ENCODE results near the gene MT1H.
"Not testable (repeated sequence)": the region's sequence is repeated elsewhere in the genome, so short reads cannot be mapped to it uniquely, and the experiment has no call there.

MT1H gene

GRCh38 chr16:56684926-56685590 is 15.4 kb downstream of the MT1H start:
- no peak for DNase-seq (ENCODE audit: low read depth in 2 of 2)

DNA sequence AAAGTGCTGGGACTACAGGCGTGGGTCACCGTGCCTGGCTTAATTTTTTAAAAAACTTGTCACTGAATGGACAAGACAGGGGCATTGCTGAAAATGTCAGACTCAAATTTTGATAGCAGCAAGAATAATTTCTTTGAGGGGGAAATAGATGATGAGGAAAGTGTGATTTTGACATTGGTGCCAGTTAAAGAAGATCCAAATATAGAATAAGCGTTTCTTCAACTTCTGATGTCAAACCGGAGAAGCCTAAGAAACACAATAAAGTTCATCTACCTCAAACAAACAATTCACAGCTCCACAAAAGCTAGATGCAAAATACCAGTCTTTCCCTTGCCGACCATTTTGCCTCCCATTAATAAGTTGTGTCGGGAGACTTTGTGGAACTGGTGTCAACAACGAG is 17.1 kb downstream of the MT1H start:
- DNase-seq (ENCODE audit: low read depth in 2 of 2) = no peak

GRCh38 chr16:56688762-56689161 is 19.1 kb downstream of the MT1H start:
- no peak for DNase-seq (ENCODE audit: low read depth in 2 of 2)

GRCh38 chr16:56689171-56689570 is 19.6 kb downstream of the MT1H start:
- DNase-seq (ENCODE audit: low read depth in 2 of 2) = no peak

GRCh38 chr16:56690420-56691122 is 21.0 kb downstream of the MT1H start:
- no peak for DNase-seq (ENCODE audit: low read depth in 2 of 2)

DNA sequence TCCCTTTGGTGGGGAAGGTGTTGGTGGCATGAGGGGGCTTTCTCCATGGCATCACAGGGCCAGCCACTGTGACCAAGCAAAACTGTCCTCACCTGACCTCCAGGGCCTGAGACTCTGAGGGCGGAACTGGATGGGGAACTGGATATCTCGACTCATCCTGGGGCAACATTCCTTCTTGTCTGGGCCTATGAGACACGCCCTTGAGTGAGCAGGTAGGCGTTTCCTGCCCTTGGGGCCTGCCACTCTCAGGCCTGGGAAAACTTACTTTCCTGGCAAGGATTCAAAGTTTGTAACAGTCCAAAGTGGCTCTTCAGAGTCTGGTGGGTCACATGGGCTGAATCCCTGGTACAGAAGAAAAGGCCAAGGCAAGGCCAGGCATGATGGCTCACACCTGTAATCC is 22.3 kb downstream of the MT1H start:
- DNase-seq (ENCODE audit: low read depth in 2 of 2) = no peak

- no peak for DNase-seq (ENCODE audit: low read depth in 2 of 2)
Observed at GRCh38 chr16:56695246-56695645, 25.6 kb downstream of the MT1H start.

DNA sequence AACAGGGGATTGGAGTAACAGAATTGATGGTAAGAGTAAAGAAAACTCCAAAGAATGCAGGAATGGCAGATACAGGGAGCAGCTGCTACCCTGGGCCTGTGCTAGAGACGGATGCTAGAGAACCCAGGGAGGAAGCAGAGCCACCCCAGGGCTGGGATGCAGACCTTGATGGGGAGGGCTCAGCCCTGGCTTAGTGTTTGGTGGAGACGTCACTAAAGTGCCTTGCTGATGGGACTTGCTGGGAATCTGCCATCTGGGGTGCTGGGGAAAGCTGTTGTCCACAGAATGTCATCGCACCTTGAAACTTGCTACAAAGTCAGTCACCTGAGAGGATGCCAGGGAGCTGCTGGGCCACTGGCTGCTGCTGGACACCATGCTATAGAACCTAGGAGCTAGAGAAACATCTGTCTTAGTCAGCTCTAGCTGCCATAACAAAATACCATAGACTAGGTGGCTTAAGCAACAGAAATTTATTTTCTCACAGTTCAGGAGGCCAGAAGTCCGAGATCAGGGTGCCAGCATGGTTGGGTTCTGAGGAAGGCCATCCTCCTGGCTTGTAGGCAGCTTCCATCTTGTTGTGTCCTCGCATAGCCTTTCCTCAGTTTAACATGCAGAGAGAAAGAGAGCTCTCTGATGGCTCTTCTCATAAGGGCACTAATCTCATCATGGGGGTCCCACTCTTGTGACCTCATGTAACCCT is 28.0 kb downstream of the MT1H start:
- DNase-seq (ENCODE audit: low read depth in 2 of 2) = no peak

- DNase-seq (ENCODE audit: low read depth in 2 of 2) = no peak
Observed at GRCh38 chr16:56700195-56700594, 30.6 kb downstream of the MT1H start.

GRCh38 chr16:56700631-56701030 is 31.0 kb downstream of the MT1H start:
- no peak for DNase-seq (ENCODE audit: low read depth in 2 of 2)

- no peak for DNase-seq (ENCODE audit: low read depth in 2 of 2)
Observed at GRCh38 chr16:56701534-56701933, 31.9 kb downstream of the MT1H start.

- no peak for DNase-seq (ENCODE audit: low read depth in 2 of 2)
Observed at GRCh38 chr16:56702836-56703235, 33.2 kb downstream of the MT1H start.

GRCh38 chr16:56708525-56709442 is 39.2 kb downstream of the MT1H start:
- DNase-seq (ENCODE audit: low read depth in 2 of 2) = no peak

- DNase-seq (ENCODE audit: low read depth in 2 of 2) = no peak
Observed at GRCh38 chr16:56709443-56710040, 39.9 kb downstream of the MT1H start.

DNA sequence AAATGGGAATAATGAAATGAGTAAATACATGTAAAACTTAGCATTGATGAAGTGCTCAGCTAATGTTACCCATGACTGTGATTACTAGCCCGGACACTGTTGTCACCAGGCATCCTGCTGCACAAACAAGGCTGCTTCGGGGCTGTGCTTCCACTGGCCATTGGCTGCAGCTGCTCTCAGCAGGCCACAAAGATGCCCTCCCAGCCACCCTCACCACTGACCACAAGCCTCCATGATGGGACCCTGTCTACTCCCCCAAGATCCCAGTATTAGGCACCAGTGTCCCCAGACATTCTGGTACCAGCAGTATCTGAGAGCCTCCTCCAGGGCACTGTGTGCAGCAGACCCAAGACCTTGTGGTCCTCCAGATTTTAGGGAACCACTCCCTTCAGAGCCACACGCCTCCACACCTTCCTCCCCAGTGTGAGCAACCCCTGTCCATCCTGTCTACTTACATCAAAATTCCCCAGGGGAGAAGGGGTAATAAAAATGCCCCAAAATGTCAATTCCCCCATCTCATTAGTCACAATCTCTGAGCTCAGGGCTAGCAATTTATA is 40.6 kb downstream of the MT1H start:
- DNase-seq (ENCODE audit: low read depth in 2 of 2) = no peak

- DNase-seq (ENCODE audit: low read depth in 2 of 2) = no peak
Observed at GRCh38 chr16:56711862-56712261, 42.2 kb downstream of the MT1H start.

DNA sequence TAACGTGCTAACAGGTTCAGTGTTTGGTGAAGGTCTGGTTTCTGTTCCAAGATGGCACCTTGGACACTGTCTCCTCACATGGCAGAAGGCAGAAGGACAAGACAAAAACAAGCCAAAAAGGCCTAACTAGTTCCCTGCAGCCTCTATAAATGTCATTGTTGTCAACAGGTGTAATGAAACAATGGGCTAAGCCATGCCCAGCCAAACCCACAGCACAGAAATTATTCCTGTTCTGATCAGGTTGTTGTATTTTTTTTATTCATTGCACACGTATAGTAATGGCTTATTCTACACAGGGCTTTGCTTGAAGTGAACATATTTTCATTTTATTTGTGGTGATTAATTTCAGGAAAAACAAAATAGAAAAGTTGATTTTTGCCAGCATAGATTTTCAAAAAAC is 44.2 kb downstream of the MT1H start:
- DNase-seq (ENCODE audit: low read depth in 2 of 2) = no peak

- DNase-seq (ENCODE audit: low read depth in 2 of 2) = no peak
Observed at GRCh38 chr16:56715126-56715525, 45.5 kb downstream of the MT1H start.

GRCh38 chr16:56716761-56717160 is 47.1 kb downstream of the MT1H start:
- DNase-seq (ENCODE audit: low read depth in 2 of 2) = no peak

DNA sequence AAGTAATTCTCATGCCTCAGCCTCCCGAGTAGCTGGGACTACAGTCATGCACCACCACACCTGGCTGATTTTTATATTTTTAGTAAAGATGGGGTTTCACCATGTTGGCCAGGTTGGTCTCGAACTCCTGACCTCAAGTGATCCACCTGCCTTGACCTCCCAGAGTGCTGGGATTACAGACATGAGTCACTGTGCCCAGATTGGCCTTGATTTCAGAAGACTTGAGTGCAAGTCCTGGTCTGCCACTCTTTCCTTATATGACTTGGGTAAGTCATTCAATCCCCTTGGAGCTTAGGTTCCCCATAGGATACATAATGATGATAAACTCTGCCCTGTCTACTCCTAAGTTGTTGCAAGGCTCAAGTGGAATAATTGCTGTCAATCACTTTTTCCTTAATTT is 47.9 kb downstream of the MT1H start:
- not testable (repeated sequence) for DNase-seq (ENCODE audit: low read depth in 2 of 2)

Measured in stimulated activated CD8-positive, alpha-beta memory T cell treated with anti-CD3 and anti-CD28 coated beads, Interleukin-7, amount 100 ng/mL, for 4 hours (primary cell).